H9 (cell line): ENCODE data around the gene ACTR10. TPM values are rescaled to one million over a fixed set of nuclear protein-coding genes. Genes with fewer than 3 reads are reported as not detected.

Source experiments
- DNase-seq: peaks from one replicate; pipeline ENCODE4 v3.0.0-alpha.2; 2017
- H2AFZ ChIP-seq: one replicate; pipeline ENCODE4 v1.6.1; 2013; ENCODE audit warnings: mild to moderate bottlenecking, low read length, control low read depth, moderate library complexity
- H2AK5ac ChIP-seq: 2 replicates; pipeline ENCODE4 v1.6.1; 2013; ENCODE audit warnings: low read length, control low read depth, mixed read lengths; ENCODE audit not compliant: insufficient read length
- H2BK120ac ChIP-seq: one replicate; pipeline ENCODE4 v1.6.1; 2013; ENCODE audit warnings: low read depth, mild to moderate bottlenecking, low read length, control low read depth, inconsistent platforms; ENCODE audit not compliant: poor library complexity, severe bottlenecking
- H2BK12ac ChIP-seq: 2 replicates; pipeline ENCODE4 v1.6.1; 2013; ENCODE audit warnings: low read length, control low read depth, mixed read lengths, low read depth; ENCODE audit not compliant: insufficient read length
- H2BK15ac ChIP-seq: 2 replicates; pipeline ENCODE4 v1.6.1; 2013; ENCODE audit warnings: low read depth, low read length, control low read depth
- H2BK20ac ChIP-seq: one replicate; pipeline ENCODE4 v1.6.1; 2013; ENCODE audit warnings: low read depth, mild to moderate bottlenecking, low read length, control low read depth, inconsistent platforms; ENCODE audit not compliant: poor library complexity, severe bottlenecking
- H2BK5ac ChIP-seq: 2 replicates; pipeline ENCODE4 v1.6.1; 2013; ENCODE audit warnings: low read length, control low read depth, mixed read lengths; ENCODE audit not compliant: insufficient read length
- H3K14ac ChIP-seq: 2 replicates; pipeline ENCODE4 v1.6.1; 2013; ENCODE audit warnings: low read length, control low read depth; ENCODE audit not compliant: insufficient read depth
- H3K18ac ChIP-seq: 2 replicates; pipeline ENCODE4 v1.6.1; 2013; ENCODE audit warnings: low read depth, mild to moderate bottlenecking, mixed read lengths, low read length, control low read depth; ENCODE audit not compliant: insufficient read length
- H3K23ac ChIP-seq: 2 replicates; pipeline ENCODE4 v1.6.1; 2013; ENCODE audit warnings: low read length, control low read depth, mixed read lengths, low read depth; ENCODE audit not compliant: insufficient read length
- H3K23me2 ChIP-seq: 2 replicates; pipeline ENCODE4 v1.6.1; 2013; ENCODE audit warnings: low read depth, mild to moderate bottlenecking, mixed read lengths, low read length, control low read depth; ENCODE audit not compliant: insufficient read length, poor library complexity, severe bottlenecking
- H3K27ac ChIP-seq: 2 replicates; pipeline ENCODE4 v1.5.1; 2013; ENCODE audit warnings: low read length, control low read depth, mixed read lengths, low read depth; ENCODE audit not compliant: insufficient read length
- H3K27me3 ChIP-seq: 2 replicates; pipeline ENCODE4 v1.6.1; 2013; ENCODE audit warnings: low read length, control low read depth, inconsistent platforms; ENCODE audit not compliant: insufficient read depth
- H3K4ac ChIP-seq: 2 replicates; pipeline ENCODE4 v1.6.1; 2013; ENCODE audit warnings: low read depth, mild to moderate bottlenecking, control low read depth, inconsistent platforms, low read length, moderate library complexity
- H3K4me1 ChIP-seq: 2 replicates; pipeline ENCODE4 v1.6.1; 2013; ENCODE audit warnings: low read length, control low read depth, inconsistent platforms; ENCODE audit not compliant: insufficient read depth
- H3K4me2 ChIP-seq: 2 replicates; pipeline ENCODE4 v1.6.1; 2013; ENCODE audit warnings: low read length, control low read depth, mixed read lengths; ENCODE audit not compliant: insufficient read length, insufficient read depth
- H3K56ac ChIP-seq: 2 replicates; pipeline ENCODE4 v1.6.1; 2013; ENCODE audit warnings: low read depth, mild to moderate bottlenecking, mixed read lengths, low read length, control low read depth; ENCODE audit not compliant: insufficient read length
- H3K79me1 ChIP-seq: 2 replicates; pipeline ENCODE4 v1.6.1; 2013; ENCODE audit warnings: low read depth, mild to moderate bottlenecking, moderate library complexity, low read length, control low read depth, inconsistent platforms; ENCODE audit not compliant: insufficient read depth, poor library complexity, severe bottlenecking
- H3K79me2 ChIP-seq: 2 replicates; pipeline ENCODE4 v1.6.1; 2013; ENCODE audit warnings: low read length, control low read depth, inconsistent platforms; ENCODE audit not compliant: insufficient read depth
- H3K9ac ChIP-seq: 2 replicates; pipeline ENCODE4 v1.6.1; 2013; ENCODE audit warnings: low read length, control low read depth, mixed read lengths; ENCODE audit not compliant: insufficient read length; ENCODE audit errors: extremely low read depth
- H3K9me3 ChIP-seq: one replicate; pipeline ENCODE4 v1.6.1; 2013; ENCODE audit warnings: low read depth, low read length, inconsistent platforms; ENCODE audit not compliant: control insufficient read depth
- H3T11ph ChIP-seq: one replicate; pipeline ENCODE4 v1.6.1; 2013; ENCODE audit warnings: mild to moderate bottlenecking, low read length, control low read depth, inconsistent platforms
- H4K20me1 ChIP-seq: one replicate; pipeline ENCODE4 v1.6.1; 2013; ENCODE audit not compliant: control insufficient read depth, insufficient read length, insufficient read depth
- H4K5ac ChIP-seq: 2 replicates; pipeline ENCODE4 v1.6.1; 2013; ENCODE audit warnings: low read depth, mild to moderate bottlenecking, mixed read lengths, low read length, control low read depth; ENCODE audit not compliant: insufficient read length
- H4K8ac ChIP-seq: replicated peaks from 2 replicates; pipeline ENCODE4 v1.6.1; 2013; ENCODE audit warnings: low read length, control low read depth, mixed read lengths, low read depth; ENCODE audit not compliant: insufficient read length
- H4K91ac ChIP-seq: 2 replicates; pipeline ENCODE4 v1.6.1; 2013; ENCODE audit warnings: low read depth, mild to moderate bottlenecking, moderate library complexity, mixed read lengths, low read length, control low read depth; ENCODE audit not compliant: insufficient read length
- H3K27ac Mint-ChIP-seq, 3 experiments: 2 replicates in 2 of 3; 3 replicates in 1 of 3; pipeline ENCODE4 v1.8.0; 2020 to 2021; ENCODE audit warnings: mixed read lengths in 3 of 3, mild to moderate bottlenecking in 1 of 3, moderate library complexity in 1 of 3
- H3K27me3 Mint-ChIP-seq: 2 replicates; pipeline ENCODE4 v1.8.0; 2021; ENCODE audit warnings: low read depth, mild to moderate bottlenecking, moderate library complexity, mixed read lengths
- H3K36me3 Mint-ChIP-seq, 3 experiments: 2 replicates in 2 of 3; 3 replicates in 1 of 3; pipeline ENCODE4 v1.8.0; 2020 to 2021; ENCODE audit warnings: low read depth in 3 of 3, mixed read lengths in 3 of 3; ENCODE audit not compliant: insufficient read depth in 1 of 3
- H3K4me1 Mint-ChIP-seq, 2 experiments: 2 replicates each; pipeline ENCODE4 v1.8.0; 2020; ENCODE audit warnings: mixed read lengths in 2 of 2
- H3K4me3 Mint-ChIP-seq, 2 experiments: 2 replicates in 1 of 2; 3 replicates in 1 of 2; pipeline ENCODE4 v1.8.0; 2020 to 2021; ENCODE audit warnings: mild to moderate bottlenecking in 2 of 2, mixed read lengths in 2 of 2, moderate library complexity in 1 of 2
- H3K9me3 Mint-ChIP-seq, 2 experiments: 2 replicates in 1 of 2; 3 replicates in 1 of 2; pipeline ENCODE4 v1.8.0; 2020; ENCODE audit warnings: mild to moderate bottlenecking in 2 of 2, mixed read lengths in 2 of 2, moderate library complexity in 1 of 2
- WGBS: extraction: QIAGEN DNeasy Blood & Tissue Kit; methylation state at CpG from one replicate; pipeline ENCODE4 v1.1.7; 2013; ENCODE audit warnings: missing lambda C conversion rate, low lambda C conversion rate, mixed read lengths; ENCODE audit not compliant: insufficient read length; ENCODE audit errors: extremely low coverage; 5-methylcytosine and 5-hydroxymethylcytosine counted together
- total RNA-seq: library from RNA; stranded (reverse); gene quantifications from 2 replicates; pipeline ENCODE4 v1.2.1, GENCODE V29; 2021
- TF ChIP-seq, protein P1 (sequence below): fragments of 200-600 bp; sonication (generic); conservative IDR thresholded peaks from 3 replicates; pipeline ENCODE4 v1.8.0; 2021; ENCODE audit warnings: antibody characterized with exemption, mild to moderate bottlenecking

The ACTR10 gene
- total RNA-seq, 1 experiment from 2014 or later: 41.0 TPM

DNA sequence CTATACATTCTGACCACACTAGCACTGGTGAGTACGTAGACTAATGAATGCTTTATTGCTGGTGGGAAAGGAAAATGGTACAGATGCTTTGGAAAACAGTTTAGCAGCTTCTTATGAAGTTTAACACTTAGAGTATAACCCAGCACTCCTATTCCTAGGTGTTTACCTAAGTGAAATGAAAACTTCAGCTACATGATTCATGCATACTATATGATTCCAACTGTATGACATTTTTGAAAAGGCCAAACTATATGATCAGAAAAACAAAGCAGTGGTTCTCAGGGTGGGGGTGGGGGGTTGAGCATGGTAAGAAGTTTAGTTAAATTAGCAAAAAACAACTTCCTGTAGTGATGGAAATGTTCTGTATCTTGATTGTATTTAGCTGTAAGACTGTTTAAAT, 76.3 kb downstream of the ACTR10 start:
- no peaks in the 10 kb centered on the region for H3K4me1 Mint-ChIP-seq
- Histone ChIP-seq H3K9me3 (no peaks in the 10 kb centered on the region), H3K79me1 (peaks cover 7% of the 10 kb centered on the region), H3K18ac (no peak overlapping the region), H2BK15ac (no peak overlapping the region), H3K27me3 (no peaks in the 10 kb centered on the region), H4K20me1 (no peaks in the 10 kb centered on the region), H3K79me2 (0 out of 2 replicates have a peak, but pooled peaks cover 2% of the 10 kb centered on the region), H3K27ac (no peak overlapping the region), H2AFZ (no peak overlapping the region), H3T11ph (no peak overlapping the region), H3K23me2 (no peaks in the 10 kb centered on the region), H3K14ac (no peak overlapping the region), H3K56ac (no peak overlapping the region), H4K8ac (no peak overlapping the region), H3K9ac (no peak overlapping the region), H3K4me1 (no peaks in the 10 kb centered on the region), H3K23ac (no peak overlapping the region), H2BK120ac (no peak overlapping the region), H4K5ac (no peak overlapping the region), H2BK12ac (no peak overlapping the region), H4K91ac (no peak overlapping the region), H2BK5ac (no peak overlapping the region), H2AK5ac (no peak overlapping the region), H3K4ac (no peak overlapping the region), H2BK20ac (no peak overlapping the region), H3K4me2 (no peak overlapping the region)
- TF ChIP-seq, protein P1, sequence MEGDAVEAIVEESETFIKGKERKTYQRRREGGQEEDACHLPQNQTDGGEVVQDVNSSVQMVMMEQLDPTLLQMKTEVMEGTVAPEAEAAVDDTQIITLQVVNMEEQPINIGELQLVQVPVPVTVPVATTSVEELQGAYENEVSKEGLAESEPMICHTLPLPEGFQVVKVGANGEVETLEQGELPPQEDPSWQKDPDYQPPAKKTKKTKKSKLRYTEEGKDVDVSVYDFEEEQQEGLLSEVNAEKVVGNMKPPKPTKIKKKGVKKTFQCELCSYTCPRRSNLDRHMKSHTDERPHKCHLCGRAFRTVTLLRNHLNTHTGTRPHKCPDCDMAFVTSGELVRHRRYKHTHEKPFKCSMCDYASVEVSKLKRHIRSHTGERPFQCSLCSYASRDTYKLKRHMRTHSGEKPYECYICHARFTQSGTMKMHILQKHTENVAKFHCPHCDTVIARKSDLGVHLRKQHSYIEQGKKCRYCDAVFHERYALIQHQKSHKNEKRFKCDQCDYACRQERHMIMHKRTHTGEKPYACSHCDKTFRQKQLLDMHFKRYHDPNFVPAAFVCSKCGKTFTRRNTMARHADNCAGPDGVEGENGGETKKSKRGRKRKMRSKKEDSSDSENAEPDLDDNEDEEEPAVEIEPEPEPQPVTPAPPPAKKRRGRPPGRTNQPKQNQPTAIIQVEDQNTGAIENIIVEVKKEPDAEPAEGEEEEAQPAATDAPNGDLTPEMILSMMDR: no peak
- no peak overlapping the region for H3K4me3 Mint-ChIP-seq
- peaks cover 13 to 60% (median 54%) of the 10 kb centered on the region in 3 experiments; a peak in 6 of 7 replicates for H3K36me3 Mint-ChIP-seq
- WGBS: no CpG with 5 or more reads among the region's 1 CpG
- DNase-seq: no peak
- no peak overlapping the region for H3K27ac Mint-ChIP-seq
- no peaks in the 10 kb centered on the region for H3K27me3 Mint-ChIP-seq
- no peaks in the 10 kb centered on the region for H3K9me3 Mint-ChIP-seq
